NCI-H524 (cell line): Measurements from ENCODE around the gene AGFG2.
A peak's percentile ranks its signal among the peaks of the same experiment; 100 is the strongest.

Experiments used
- DNase-seq, 2 experiments: peaks; one replicate each; lab custom pipeline; 2025; lab: John Stamatoyannopoulos, UW

Gene AGFG2

GRCh38 chr7:100572949-100573675, 34.1 kb downstream of the AGFG2 start:
- no peak for DNase-seq

DNA sequence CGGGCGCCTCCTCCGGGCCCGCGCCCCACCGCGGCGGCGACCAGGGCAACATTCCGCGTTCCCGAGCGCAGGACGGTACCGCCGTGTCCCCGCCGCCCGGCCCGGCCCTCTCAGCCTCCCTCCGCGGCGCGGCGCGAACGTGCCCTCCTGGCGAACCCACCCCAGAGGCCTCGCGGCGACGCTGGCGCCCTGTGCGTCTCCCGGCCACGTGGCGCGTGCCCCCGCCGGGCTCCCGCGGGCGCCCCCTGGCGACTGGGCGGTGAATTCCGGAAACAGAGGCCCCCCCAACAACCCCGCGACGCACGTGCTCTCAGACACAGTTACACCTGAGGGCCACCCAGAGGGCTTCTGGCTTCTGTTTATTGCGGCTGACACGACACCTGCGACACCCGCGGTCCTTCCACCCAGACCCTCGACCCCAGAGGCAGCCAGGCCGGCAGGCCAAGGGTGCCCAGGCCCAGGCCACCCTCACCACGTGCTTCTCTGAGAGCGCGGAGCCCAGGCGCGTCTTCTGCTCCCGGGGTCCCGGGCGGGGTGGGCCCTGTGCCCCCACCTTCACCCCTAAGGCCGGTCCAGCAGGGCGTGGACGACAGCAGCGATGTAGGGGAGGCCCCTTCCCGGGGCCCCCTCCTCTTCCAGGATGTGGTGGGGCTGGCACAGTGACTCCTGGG, 34.8 kb downstream of the AGFG2 start, which contains the start of gene SAP25:
TSS of gene SAP25 (minus strand) at position 210 of the 671 bp plus-strand sequence. CDS start at position 52, 158 bp downstream.
- no peak for DNase-seq

DNA sequence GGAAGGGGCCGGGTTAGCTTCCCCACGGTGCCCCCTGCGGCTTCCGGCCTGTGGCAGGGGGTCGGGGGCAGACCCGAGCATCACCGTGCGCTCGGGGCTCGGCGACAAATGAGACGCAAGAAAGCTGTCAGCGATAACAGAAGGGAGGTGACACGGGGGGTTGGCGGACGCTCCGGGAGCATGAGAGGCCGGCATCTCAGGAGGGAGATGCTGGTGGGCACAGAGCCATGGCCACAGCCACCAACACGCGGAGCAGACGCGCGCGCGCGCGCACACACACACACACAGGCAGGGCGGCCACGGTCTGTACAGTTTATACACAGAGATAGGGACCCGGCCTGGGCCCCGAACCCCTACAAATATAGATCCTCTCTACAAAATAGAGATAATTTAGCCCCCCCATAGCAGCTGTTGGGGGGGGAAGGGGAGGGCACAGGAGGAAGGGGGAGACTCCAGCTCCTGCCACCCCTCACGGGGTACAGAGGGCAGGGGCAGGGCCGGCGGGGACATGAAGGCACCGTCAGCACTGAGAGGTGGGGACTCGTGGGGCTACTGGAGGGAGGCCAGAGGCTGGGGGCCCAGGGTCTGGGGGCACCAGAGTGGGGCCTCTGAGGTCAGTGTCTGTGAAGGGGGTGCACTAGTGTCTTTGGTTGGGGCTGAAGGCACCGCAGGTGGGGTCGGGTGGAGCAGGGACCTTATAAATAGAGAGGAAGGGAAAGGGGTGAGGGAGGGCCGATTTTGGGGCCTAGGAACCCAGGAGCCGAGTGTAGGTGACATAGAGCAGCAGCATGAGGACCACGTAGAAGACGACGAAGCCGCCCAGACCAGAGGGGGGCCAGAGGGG, 35.6 kb downstream of the AGFG2 start:
- DNase-seq, result no peak

DNA sequence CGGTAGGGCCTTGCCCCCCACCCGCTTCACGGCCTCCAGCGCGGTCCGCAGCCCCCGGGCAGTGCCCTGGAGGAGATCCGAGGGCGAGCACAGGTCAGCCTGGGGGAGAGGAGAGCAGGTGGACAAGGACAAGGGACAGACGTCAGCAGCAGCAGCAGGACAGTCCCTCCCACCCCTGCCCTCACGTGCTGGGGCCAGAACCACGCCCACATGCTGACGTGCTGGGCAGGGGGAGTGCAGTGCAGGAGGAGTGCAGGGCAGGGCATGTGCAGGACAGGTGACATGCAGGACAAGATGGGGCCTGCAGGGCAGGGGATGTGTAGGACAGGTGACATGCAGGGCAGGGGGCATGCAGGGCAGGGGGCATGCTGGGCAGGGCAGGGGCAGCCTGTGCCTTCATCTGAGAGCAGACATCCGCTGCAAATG, 36.2 kb downstream of the AGFG2 start:
- DNase-seq, result no peak

GRCh38 chr7:100575746-100576383, 36.9 kb downstream of the AGFG2 start:
- no peak for DNase-seq

DNA sequence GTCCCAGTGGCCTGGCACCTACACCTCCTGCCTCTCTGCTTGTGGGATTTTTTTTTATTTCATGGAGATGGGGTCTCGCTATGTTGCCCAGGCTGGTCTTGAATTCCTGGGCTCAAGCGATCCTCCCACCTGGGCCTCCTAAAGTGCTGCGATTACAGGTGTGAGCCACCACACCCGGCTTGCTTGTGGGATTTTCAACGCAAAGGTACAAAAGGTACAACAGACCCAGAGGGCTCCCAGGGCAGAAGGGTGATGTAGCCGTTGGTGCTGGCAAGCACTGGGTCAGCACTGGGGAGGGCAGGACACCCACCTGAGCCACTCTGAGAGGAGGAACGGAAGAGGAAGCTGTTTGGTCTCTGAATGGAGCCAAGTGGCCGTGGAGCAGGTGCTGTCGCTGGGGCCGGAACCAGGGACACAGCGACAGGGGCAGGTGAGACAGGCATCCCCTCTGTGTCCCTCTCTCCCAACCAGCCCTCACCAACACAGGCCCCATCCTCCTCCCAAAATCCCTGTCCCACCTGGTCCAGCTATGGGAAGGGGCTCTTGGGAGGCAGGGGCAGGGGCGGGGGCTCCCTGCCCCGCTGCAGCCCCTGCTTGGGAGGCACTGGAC, 37.5 kb downstream of the AGFG2 start:
- no peak for DNase-seq

GRCh38 chr7:100577103-100577502, 38.1 kb downstream of the AGFG2 start:
- no peak for DNase-seq

GRCh38 chr7:100577507-100577906, 38.5 kb downstream of the AGFG2 start:
- DNase-seq, result no peak

DNA sequence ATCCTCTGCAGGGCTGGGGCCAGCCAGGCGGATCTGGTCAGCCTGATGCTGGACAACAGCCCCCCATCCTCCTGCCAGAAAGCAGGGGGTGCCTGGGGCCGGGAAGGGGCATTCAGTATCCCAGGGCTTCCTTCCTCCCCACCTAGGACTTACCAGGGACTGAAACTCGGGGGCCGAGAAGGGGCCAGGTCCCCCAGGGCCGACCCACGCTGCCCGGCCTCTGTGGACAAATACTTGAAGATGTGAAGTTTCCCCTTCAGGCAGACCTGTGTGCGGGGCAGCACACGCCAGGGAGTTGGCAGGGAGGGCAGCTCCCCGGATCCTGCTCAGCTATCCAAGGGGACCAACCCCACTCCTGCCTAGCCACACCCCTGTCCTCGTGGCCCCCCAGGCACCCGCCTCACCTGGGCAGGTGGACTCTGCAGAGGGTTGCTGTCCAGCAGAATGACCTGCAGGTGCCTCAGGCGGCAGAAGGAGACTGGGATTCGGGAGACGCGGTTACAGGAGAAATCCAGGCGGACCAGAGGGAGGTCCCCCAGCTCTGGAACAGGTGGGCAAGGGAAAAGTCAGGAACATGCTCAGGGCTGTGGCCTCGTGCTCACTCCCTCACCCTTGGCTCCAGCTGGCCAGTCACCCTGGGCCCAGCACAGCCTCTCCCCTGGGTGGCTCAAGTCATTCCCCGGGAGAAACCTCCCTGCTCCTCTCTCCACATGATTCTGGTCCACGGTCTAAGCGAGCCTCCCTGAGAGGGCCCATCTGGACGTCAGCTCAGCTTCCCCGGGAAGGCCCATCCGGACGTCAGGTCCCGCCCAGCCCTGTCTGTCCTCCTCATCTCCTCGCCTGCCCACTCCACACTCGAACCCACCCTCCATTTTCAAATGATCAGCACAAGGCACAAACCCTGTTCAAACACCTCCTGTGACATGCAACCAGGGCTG, 39.5 kb downstream of the AGFG2 start:
- no peak for DNase-seq

- no peak for DNase-seq
These were observed 41.7 kb downstream of the AGFG2 start for GRCh38 chr7:100580466-100581283.

DNA sequence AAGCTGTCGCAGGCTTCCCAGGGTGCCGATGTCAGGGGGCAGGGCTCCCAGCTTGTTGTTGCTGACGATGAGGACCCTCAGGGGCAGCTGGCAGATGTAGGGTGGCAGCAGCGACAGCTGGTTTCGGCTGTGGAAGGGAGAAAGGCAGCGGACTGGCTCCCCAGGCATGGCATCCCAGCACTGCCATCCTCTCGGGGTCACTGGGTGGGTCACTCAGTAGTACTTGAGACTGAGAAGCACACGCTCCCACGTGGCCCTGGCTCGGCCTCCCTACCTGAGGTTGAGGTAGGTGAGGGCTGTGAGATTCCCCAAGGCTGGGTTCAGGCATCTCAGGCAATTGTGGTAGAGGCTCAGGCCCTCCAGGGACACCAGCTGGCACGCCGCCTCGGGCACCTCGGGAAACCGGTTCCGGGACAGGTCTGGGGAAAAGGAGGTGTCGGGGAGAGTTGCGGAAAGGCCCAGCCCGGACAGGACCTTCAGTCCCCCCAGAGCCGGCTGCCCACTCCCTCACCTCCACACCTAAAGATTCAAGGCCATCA, 43.1 kb downstream of the AGFG2 start:
- peak in 1 of 2 experiments; percentile 23 for DNase-seq

DNA sequence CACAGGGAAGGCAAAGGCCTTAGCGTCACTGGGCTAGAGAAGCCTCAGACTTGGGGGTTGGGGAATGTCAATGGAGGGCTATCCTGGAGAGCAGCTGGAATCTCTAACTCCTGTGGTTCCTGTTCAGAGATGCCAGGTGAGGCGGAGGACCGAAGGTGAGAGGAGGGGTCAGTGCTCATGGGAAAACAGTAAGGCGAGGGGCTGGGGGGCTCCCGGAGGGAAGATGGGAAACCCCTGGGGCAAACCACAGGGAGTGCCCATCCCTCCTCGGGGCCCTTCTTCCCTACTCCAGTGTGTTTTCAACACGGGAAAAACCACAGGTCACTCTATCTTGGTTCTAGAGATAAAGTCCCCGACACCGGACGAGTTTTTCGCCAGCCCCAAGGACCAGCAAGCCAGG, 43.6 kb downstream of the AGFG2 start:
- no peak for DNase-seq

GRCh38 chr7:100583132-100584053, 44.4 kb downstream of the AGFG2 start:
- DNase-seq, result no peak

DNA sequence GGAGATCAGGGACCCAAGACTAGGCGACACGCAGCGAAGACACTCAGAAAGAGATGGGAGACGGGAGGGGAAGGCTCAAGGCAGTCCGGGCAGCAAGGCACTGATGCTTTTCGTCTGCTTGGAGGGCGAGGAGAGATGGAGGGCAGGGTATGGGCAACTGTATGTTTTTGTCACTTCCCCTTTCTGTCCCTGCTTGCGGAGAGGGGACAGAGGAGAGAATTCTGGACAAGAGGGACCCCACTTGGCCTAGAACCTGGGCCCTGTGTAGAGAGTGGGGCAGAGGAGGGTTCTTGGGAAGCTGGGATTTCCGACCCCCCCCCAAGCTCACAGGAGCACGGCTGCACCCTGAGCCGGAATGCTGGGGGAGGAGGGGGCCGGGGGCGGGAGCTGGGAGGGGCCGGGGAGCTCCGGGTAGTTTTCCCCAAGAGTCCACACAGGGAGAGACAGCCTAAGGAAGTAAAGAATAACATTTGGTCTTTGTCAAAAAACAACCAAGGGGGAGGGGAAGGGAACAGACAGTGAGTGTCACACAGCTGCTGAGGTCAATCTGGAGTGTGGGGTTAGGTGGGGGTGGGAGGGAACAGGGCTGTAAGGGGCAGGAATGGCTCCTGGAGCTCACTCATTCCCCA, 45.2 kb downstream of the AGFG2 start:
- peak; percentile 16 to 43 for DNase-seq

DNA sequence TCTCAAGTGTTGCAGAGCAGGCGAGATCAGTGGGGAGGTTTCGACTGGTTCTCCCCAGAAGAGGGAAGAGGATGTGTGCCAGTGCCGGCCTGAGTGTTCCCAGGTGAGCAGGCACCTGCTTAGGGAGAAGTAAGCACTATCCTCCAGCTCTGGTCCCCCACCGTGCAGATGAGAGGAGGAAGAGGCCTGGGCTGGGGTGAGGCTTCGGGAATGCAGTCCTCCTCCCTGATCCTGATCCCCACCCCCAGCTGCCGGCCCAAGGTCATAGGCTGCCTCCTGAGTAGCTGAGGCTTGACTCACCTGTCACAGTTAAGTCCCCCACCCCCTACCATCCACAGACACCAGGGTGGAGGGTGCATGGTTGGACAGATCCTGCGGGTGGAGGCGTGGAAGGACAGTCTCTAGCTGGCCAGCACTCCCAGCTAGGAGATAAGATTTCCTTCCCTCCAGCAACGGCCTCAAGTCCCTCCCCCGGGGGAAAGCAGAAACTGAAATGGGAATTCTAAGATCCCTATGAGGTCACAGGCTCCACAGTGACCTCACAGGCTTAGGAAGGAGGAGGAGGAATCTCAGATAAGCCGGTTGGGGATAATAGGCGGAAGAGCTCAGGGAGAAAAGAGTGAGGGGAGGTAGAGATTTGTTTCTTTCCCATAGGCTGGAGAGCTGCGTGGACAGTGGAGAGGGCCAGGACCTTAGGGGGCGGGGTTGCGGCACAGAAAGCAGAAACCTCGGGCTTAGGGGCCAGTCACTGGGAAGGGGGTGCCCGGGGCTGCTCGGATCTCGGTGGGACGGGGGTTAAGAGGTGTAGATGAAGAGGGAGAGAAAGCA, 45.9 kb downstream of the AGFG2 start:
- peak in 1 of 2 experiments; percentile 20 for DNase-seq

GRCh38 chr7:100585511-100586265, 46.7 kb downstream of the AGFG2 start, which contains the start of gene LRCH4:
LRCH4 (minus strand) TSS chr7:100586129; CDS start chr7:100586100, 29 bp downstream.
- DNase-seq, result peak in 1 of 2 experiments; percentile 36
